K562 (cell line): Measurements from ENCODE around the gene ITPKA. TPM values are rescaled to one million over a fixed set of nuclear protein-coding genes. Genes with fewer than 3 reads are reported as not detected.

Experiments
- ATAC-seq: fragments of 200-7000 bp; cut with Tn5 transposase; 3 replicates; pipeline ENCODE4 v1.9.1; 2020; ENCODE audit warnings: moderate library complexity
- BruUV-seq: library from RNA; stranded (reverse); fragments of 400-500 nt; replicated peaks from 2 replicates; lab custom pipeline; 2021; lab: Mats Ljungman, UMichigan
- CTCF ChIA-PET: fragments of 300-600 bp; formaldehyde crosslinking; extraction: SDS; loops from one replicate; lab custom pipeline; 2021; ENCODE audit warnings: low intra/inter-chr PET ratio; lab: Yijun Ruan, JAX
- POLR2A ChIA-PET: fragments of 300-600, 350-650 bp; sonication (Branson Sonifier 250); formaldehyde crosslinking; extraction: SDS; loops from one replicate; lab custom pipeline; 2021; ENCODE audit warnings: antibody characterized with exemption, inconsistent platforms; lab: Yijun Ruan, JAX
- DNase-seq, 4 experiments: peaks; one replicate each; pipeline versions ENCODE4 v3.0.0 to v3.0.0-alpha.2; 2011 to 2018; ENCODE audit warnings: low spot score in 3 of 4, mixed read lengths in 3 of 4; ENCODE audit errors: extremely low read depth in 1 of 4
- FAIRE-seq: peaks from 2 replicates; lab custom pipeline; 2011; peaks lifted over from hg19 to GRCh38; lab: Jason Lieb, UNC
- H2AFZ ChIP-seq: 2 replicates; pipeline ENCODE4 v1.6.0; 2011; ENCODE audit warnings: low read depth, low read length, control low read depth, inconsistent platforms
- H3K27ac ChIP-seq: fragments of 200-600 bp; 3 replicates; pipeline ENCODE4 v1.8.0; 2011; ENCODE audit warnings: low read depth, mild to moderate bottlenecking, control low read depth, inconsistent platforms, low read length, moderate library complexity, mixed read lengths; ENCODE audit errors: extremely low read depth
- H3K27me3 ChIP-seq, 2 experiments: fragments of 300-600 bp in 1 of 2; 2 replicates in 1 of 2; 3 replicates in 1 of 2; pipeline versions ENCODE4 v1.6.0 to v1.8.0; 2011; ENCODE audit warnings: inconsistent platforms in 2 of 2, low read length in 2 of 2, mild to moderate bottlenecking in 1 of 2, mixed read lengths in 1 of 2, moderate library complexity in 1 of 2; ENCODE audit not compliant: control insufficient read depth in 2 of 2, insufficient read depth in 2 of 2
- H3K36me3 ChIP-seq: fragments of 300-600 bp; 3 replicates; pipeline ENCODE4 v1.8.0; 2011; ENCODE audit warnings: mild to moderate bottlenecking, low read length, inconsistent platforms; ENCODE audit not compliant: control insufficient read depth, insufficient read depth
- H3K4me1 ChIP-seq, 2 experiments: fragments of 200-600 bp in 1 of 2; replicated peaks in 1 of 2; 2 replicates in 1 of 2; 3 replicates in 1 of 2; pipeline versions ENCODE4 v1.5.1 to v1.8.0; 2011; ENCODE audit warnings: inconsistent platforms in 2 of 2, low read length in 2 of 2, mild to moderate bottlenecking in 1 of 2, mixed read lengths in 1 of 2, moderate library complexity in 1 of 2; ENCODE audit not compliant: control insufficient read depth in 2 of 2, insufficient read depth in 2 of 2
- H3K4me2 ChIP-seq: 2 replicates; pipeline ENCODE4 v1.6.1; 2011; ENCODE audit warnings: low read length, control low read depth, inconsistent platforms, mixed read lengths; ENCODE audit not compliant: insufficient read depth
- H3K4me3 ChIP-seq: fragments of 200-600 bp; sonication (generic), shearing (Covaris generic); 2 replicates; pipeline ENCODE4 v1.5.1; 2016; ENCODE audit warnings: control low read depth, inconsistent platforms
- H3K79me2 ChIP-seq: fragments of 200-600 bp; 3 replicates; pipeline ENCODE4 v1.8.0; 2011; ENCODE audit warnings: low read length, inconsistent platforms; ENCODE audit not compliant: control insufficient read depth, insufficient read depth
- H3K9ac ChIP-seq, 2 experiments: 2 replicates each; pipeline versions ENCODE4 v1.6.0 to v1.6.1; 2011; ENCODE audit warnings: low read depth in 2 of 2, low read length in 2 of 2, control low read depth in 1 of 2, inconsistent platforms in 1 of 2, mild to moderate bottlenecking in 1 of 2, mixed read lengths in 1 of 2; ENCODE audit not compliant: insufficient read depth in 1 of 2
- H3K9me1 ChIP-seq: one replicate; pipeline ENCODE4 v1.6.0; 2011; ENCODE audit warnings: inconsistent platforms, mild to moderate bottlenecking, low read length, moderate library complexity; ENCODE audit not compliant: control insufficient read depth, insufficient read depth
- H3K9me3 ChIP-seq: replicated peaks from 2 replicates; pipeline ENCODE4 v1.5.1; 2011; ENCODE audit warnings: low read depth, low read length, inconsistent platforms; ENCODE audit not compliant: control insufficient read depth, insufficient read depth
- H4K20me1 ChIP-seq: replicated peaks from 2 replicates; pipeline ENCODE4 v1.6.1; 2011; ENCODE audit warnings: low read length, inconsistent platforms, mixed read lengths; ENCODE audit not compliant: control insufficient read depth, insufficient read depth
- ARID2 ChIP-seq: fragments of 450-650 bp; IDR thresholded peaks from 2 replicates; pipeline ENCODE4 v1.6.1; 2017; ENCODE audit warnings: antibody characterized with exemption, mild to moderate bottlenecking
- JUND ChIP-seq, 2 experiments: IDR thresholded peaks; 2 replicates in 1 of 2; 3 replicates in 1 of 2; pipeline ENCODE4 v1.6.1; 2011; ENCODE audit warnings: borderline replicate concordance in 2 of 2, low read depth in 2 of 2, low read length in 2 of 2, improper control_type of control experiment in 1 of 2, missing biosample characterization in 1 of 2, missing genetic modification characterization in 1 of 2, missing genetic modification reagents in 1 of 2
- PHF8 ChIP-seq: fragments of 200-600 bp; sonication (generic); IDR thresholded peaks from 2 replicates; pipeline ENCODE4 v1.6.1; 2012; ENCODE audit warnings: mixed run types, mild to moderate bottlenecking, inconsistent platforms, low read length, moderate library complexity, borderline replicate concordance
- RAD21 ChIP-seq, 2 experiments: fragments of 250-450 bp in 1 of 2; fragments of 450-650 bp in 1 of 2; sonication (Bioruptor Pico) in 1 of 2; formaldehyde crosslinking in 1 of 2; IDR thresholded peaks in 1 of 2; conservative IDR thresholded peaks in 1 of 2; 2 replicates each; pipeline versions ENCODE4 v1.4.0 to v1.8.0; 2020 to 2022; ENCODE audit warnings: mild to moderate bottlenecking in 2 of 2, moderate library complexity in 1 of 2
- RB1 ChIP-seq: fragments of 450-650 bp; IDR thresholded peaks from 2 replicates; pipeline ENCODE4 v1.6.1; 2017; ENCODE audit warnings: low read depth, mild to moderate bottlenecking
- RBM34 ChIP-seq: fragments of 200-400 bp; formaldehyde crosslinking; IDR thresholded peaks from 2 replicates; pipeline ENCODE4 v1.6.1; 2018; ENCODE audit warnings: low read length, borderline replicate concordance; ENCODE audit not compliant: insufficient read depth
- ZNF133 ChIP-seq: fragments of 250-450 bp; sonication (Bioruptor Pico); IDR thresholded peaks from 2 replicates; pipeline ENCODE4 v1.4.0; 2020; ENCODE audit warnings: mild to moderate bottlenecking
- ZNF3 ChIP-seq: fragments of 250-450 bp; sonication (Bioruptor Pico); IDR thresholded peaks from 2 replicates; pipeline ENCODE4 v1.5.0; 2021; ENCODE audit warnings: mild to moderate bottlenecking, moderate library complexity
- WGBS: fragments of 100-300 bp; shearing (Covaris generic); methylation state at CpG from one replicate; pipeline ENCODE4 v1.1.6; 2016; ENCODE audit warnings: low coverage, mixed read lengths; ENCODE audit not compliant: insufficient coverage; ENCODE audit errors: missing lambda C conversion rate; 5-methylcytosine and 5-hydroxymethylcytosine counted together
- in situ Hi-C: fragments of 300-500 bp; cut with MboI; formaldehyde crosslinking; loops from 4 replicates; pipeline ENCODE4 v1.15.0; 2018; ENCODE audit warnings: inconsistent platforms, mixed read lengths
- intact Hi-C: fragments of 100-400 bp; cut with micrococcal nuclease; formaldehyde crosslinking; loops from 2 replicates; pipeline ENCODE4 v1.14.2; 2022
- polyA plus RNA-seq, 8 experiments: library from polyadenylated mRNA; depleted of rRNA in 4 of 8; stranded (reverse) in 5 of 8; unstranded in 3 of 8; fragments of >200 nt; fragmentation: Nextera tagmentation in 2 of 8; fragmentation: Illumina TruSeq in 1 of 8; extraction: Ambion mirVana in 2 of 8; extraction: Trizol in 1 of 8; gene quantifications; 2 replicates each; pipeline versions ENCODE4 v1.2.1 to v1.2.3, GENCODE V29; 2011 to 2014; ENCODE audit warnings: inconsistent platforms in 1 of 8, missing spikeins in 1 of 8
- total RNA-seq, 7 experiments: library from RNA; depleted of rRNA in 6 of 7; stranded (reverse); fragments of >200 nt in 6 of 7; fragmentation: Illumina TruSeq in 2 of 7; extraction: Trizol in 2 of 7; gene quantifications; 2 replicates each; pipeline versions ENCODE4 v1.2.1 to v1.2.3, GENCODE V29; 2011 to 2021; ENCODE audit warnings: low replicate concordance in 1 of 7
- TF ChIP-seq, protein P1 (sequence below): fragments of 250-450 bp; sonication (Bioruptor Pico); IDR thresholded peaks from 2 replicates; pipeline ENCODE4 v1.8.0; 2021; ENCODE audit warnings: mild to moderate bottlenecking, moderate library complexity
- TF ChIP-seq, protein P2 (sequence below): fragments of 450-650 bp; IDR thresholded peaks from 2 replicates; pipeline ENCODE4 v1.6.1; 2016; ENCODE audit warnings: antibody characterized with exemption
- TF ChIP-seq, protein P3 (sequence below), 2 experiments: IDR thresholded peaks in 1 of 2; conservative IDR thresholded peaks in 1 of 2; 2 replicates each; pipeline ENCODE4 v1.6.1; 2016; ENCODE audit warnings: low read depth in 2 of 2, mild to moderate bottlenecking in 1 of 2, missing compliant biosample characterization in 1 of 2, missing genetic modification characterization in 1 of 2, moderate library complexity in 1 of 2
- TF ChIP-seq, protein P4 (sequence below): fragments of 450-650 bp; formaldehyde crosslinking; IDR thresholded peaks from 2 replicates; pipeline ENCODE4 v1.4.0; 2020; ENCODE audit warnings: mild to moderate bottlenecking, moderate library complexity

The ITPKA gene
- total and polyA plus RNA-seq, 9 of the 15 experiments (the other 6 are each of a cell fraction or from before 2014, with no cell fraction given), result 0.14 to 68.4 (median 11.5) TPM

DNA sequence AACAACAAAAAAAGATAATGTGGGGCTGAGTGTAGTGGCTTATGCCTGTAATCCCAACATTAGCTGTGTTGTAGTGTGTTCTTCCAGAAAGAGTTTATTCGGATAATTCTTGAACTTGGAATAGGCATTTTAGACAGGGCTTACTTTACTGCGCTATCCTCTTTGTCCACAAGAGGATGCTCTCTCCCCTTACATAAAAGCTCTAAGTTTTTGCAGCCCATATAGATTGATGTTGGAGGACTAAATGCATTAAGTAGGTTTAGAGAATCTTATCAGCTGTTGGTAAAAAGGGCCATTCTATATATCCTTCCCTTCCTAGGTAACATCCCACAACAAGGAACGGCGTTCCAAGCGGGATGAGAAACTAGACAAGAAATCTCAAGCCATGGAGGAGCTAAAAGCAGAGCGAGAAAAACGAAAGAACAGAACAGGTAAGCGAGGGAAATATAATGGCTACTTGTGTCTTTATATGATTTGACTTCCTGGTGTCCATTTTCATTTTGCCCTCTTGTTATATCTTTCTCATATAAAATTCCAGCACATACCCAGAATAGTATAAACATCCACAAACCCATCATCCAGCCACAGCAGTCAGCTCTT, 27.8 kb upstream of the ITPKA start:
- H3K4me1 ChIP-seq, result no peaks in the 10 kb centered on the region
- no peaks in the 10 kb centered on the region for H3K79me2 ChIP-seq
- H3K27ac ChIP-seq, result no peak overlapping the region
- 73% methylated on average over 8 of the region's 8 CpGs for WGBS
- ATAC-seq, result peak; percentile 89
- no peaks in the 10 kb centered on the region for H3K9me1 ChIP-seq
- POLR2A ChIA-PET, result interaction anchor here (0.5 to 1.9 kb wide), 11 partner anchors 9 to 345 kb away, joined by 3 to 8 read pairs (median 4); partner anchors contain the start of gene RPAP1
- no TSS peak for BruUV-seq
- H3K9ac ChIP-seq, result no peak overlapping the region
- H3K27me3 ChIP-seq, result no peaks in the 10 kb centered on the region
- in situ Hi-C loops (loop anchor here (25.0 kb wide), 1 partner anchor 346 kb away; no protein-coding TSS in a partner anchor), intact Hi-C loops (loop anchor here (2.0 to 10.0 kb wide), 4 partner anchors 91 to 436 kb away; partner anchors contain the start of gene MGA)
- H3K4me2 ChIP-seq, result no peak overlapping the region
- CTCF ChIA-PET, result interaction anchor here (0.6 to 2.0 kb wide), 6 partner anchors 196 to 667 kb away, joined by 3 to 17 read pairs (median 4); no protein-coding TSS in a partner anchor
- peak; percentile 81 for FAIRE-seq
- no peak overlapping the region for H2AFZ ChIP-seq
- no peak overlapping the region for H3K4me3 ChIP-seq
- peak; percentile 39 to 69 (median 48) for DNase-seq
- H4K20me1 ChIP-seq, result no peaks in the 10 kb centered on the region
- H3K36me3 ChIP-seq, result peaks cover 75% of the 10 kb centered on the region
- H3K9me3 ChIP-seq, result no peaks in the 10 kb centered on the region
- TF ChIP-seq, protein P1, sequence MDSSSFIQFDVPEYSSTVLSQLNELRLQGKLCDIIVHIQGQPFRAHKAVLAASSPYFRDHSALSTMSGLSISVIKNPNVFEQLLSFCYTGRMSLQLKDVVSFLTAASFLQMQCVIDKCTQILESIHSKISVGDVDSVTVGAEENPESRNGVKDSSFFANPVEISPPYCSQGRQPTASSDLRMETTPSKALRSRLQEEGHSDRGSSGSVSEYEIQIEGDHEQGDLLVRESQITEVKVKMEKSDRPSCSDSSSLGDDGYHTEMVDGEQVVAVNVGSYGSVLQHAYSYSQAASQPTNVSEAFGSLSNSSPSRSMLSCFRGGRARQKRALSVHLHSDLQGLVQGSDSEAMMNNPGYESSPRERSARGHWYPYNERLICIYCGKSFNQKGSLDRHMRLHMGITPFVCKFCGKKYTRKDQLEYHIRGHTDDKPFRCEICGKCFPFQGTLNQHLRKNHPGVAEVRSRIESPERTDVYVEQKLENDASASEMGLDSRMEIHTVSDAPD (CRISPR knock-in tag), result no peak
- peak; percentile 41; the same call in 1 of the 2 replicates for TF ChIP-seq JUND (IDR thresholded peaks at IDR 0.05; ENCODE audit: borderline replicate concordance, low read depth, low read length)
- TF ChIP-seq JUND (tag; IDR thresholded peaks at IDR 0.05; ENCODE audit: borderline replicate concordance, low read depth, low read length), result no peak
- no peak for TF ChIP-seq PHF8
- TF ChIP-seq RB1, result 0 out of 2 replicates have a peak, but pooled peaks have one; percentile 21
- TF ChIP-seq, protein P2, sequence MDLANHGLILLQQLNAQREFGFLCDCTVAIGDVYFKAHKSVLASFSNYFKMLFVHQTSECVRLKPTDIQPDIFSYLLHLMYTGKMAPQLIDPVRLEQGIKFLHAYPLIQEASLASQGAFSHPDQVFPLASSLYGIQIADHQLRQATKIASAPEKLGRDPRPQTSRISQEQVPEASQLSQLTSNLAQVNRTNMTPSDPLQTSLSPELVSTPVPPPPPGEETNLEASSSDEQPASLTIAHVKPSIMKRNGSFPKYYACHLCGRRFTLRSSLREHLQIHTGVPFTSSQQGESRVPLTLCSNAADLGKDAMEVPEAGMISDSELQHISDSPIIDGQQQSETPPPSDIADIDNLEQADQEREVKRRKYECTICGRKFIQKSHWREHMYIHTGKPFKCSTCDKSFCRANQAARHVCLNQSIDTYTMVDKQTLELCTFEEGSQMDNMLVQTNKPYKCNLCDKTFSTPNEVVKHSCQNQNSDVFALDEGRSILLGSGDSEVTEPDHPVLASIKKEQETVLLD, result no peak
- TF ChIP-seq, protein P3, sequence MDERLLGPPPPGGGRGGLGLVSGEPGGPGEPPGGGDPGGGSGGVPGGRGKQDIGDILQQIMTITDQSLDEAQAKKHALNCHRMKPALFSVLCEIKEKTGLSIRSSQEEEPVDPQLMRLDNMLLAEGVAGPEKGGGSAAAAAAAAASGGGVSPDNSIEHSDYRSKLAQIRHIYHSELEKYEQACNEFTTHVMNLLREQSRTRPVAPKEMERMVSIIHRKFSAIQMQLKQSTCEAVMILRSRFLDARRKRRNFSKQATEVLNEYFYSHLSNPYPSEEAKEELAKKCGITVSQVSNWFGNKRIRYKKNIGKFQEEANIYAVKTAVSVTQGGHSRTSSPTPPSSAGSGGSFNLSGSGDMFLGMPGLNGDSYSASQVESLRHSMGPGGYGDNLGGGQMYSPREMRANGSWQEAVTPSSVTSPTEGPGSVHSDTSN (CRISPR knock-in tag; IDR thresholded peaks at IDR 0.05; ENCODE audit: low read depth), result no peak
- TF ChIP-seq, protein P3 (tag; conservative IDR thresholded peaks at IDR 0.05; ENCODE audit: low read depth), result no peak
- TF ChIP-seq, protein P4, sequence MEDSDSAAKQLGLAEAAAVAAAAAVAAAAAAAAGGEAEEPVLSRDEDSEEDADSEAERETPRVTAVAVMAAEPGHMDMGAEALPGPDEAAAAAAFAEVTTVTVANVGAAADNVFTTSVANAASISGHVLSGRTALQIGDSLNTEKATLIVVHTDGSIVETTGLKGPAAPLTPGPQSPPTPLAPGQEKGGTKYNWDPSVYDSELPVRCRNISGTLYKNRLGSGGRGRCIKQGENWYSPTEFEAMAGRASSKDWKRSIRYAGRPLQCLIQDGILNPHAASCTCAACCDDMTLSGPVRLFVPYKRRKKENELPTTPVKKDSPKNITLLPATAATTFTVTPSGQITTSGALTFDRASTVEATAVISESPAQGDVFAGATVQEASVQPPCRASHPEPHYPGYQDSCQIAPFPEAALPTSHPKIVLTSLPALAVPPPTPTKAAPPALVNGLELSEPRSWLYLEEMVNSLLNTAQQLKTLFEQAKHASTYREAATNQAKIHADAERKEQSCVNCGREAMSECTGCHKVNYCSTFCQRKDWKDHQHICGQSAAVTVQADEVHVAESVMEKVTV (CRISPR knock-in tag), result peak; percentile 89
- TF ChIP-seq ARID2, result 0 out of 2 replicates have a peak, but pooled peaks have one; percentile 29
- TF ChIP-seq RAD21 (CRISPR knock-in tag; conservative IDR thresholded peaks at IDR 0.05 in 1 of 2, IDR thresholded peaks at IDR 0.05 in 1 of 2), result peak; percentile 90 to 97
- no peak for TF ChIP-seq RBM34
- TF ChIP-seq ZNF133 (CRISPR knock-in tag), result no peak
- no peak for TF ChIP-seq ZNF3 (CRISPR knock-in tag)
